ENCODE measurements around the gene VPS35L.
"Not testable (repeated sequence)": the region's sequence is repeated elsewhere in the genome, so short reads cannot be mapped to it uniquely, and the experiment has no call there.

VPS35L gene

GRCh38 chr16:19711643-19712042 lies 156.1 kb downstream of the VPS35L start:
- no peak for DNase-seq (ENCODE audit: low spot score)

GRCh38 chr16:19712418-19713058 lies 157.0 kb downstream of the VPS35L start:
- DNase-seq (ENCODE audit: low spot score): no peak

GRCh38 chr16:19713697-19714096 lies 158.2 kb downstream of the VPS35L start:
- DNase-seq (ENCODE audit: low spot score): no peak

- DNase-seq (ENCODE audit: low spot score): no peak
Observed at GRCh38 chr16:19715566-19715965, 160.1 kb downstream of the VPS35L start.

- no peak for DNase-seq (ENCODE audit: low spot score)
Observed at GRCh38 chr16:19716183-19716582, 160.7 kb downstream of the VPS35L start.

- DNase-seq (ENCODE audit: low spot score): not testable (repeated sequence)
Observed at GRCh38 chr16:19716728-19717127, 161.2 kb downstream of the VPS35L start.

- no peak for DNase-seq (ENCODE audit: low spot score)
Observed at GRCh38 chr16:19717314-19717713, 161.8 kb downstream of the VPS35L start.

GRCh38 chr16:19717741-19718623 lies 162.5 kb downstream of the VPS35L start, which contains the start of the genes IQCK and KNOP1:
Gene IQCK (plus strand): TSS chr16:19718271. CDS start chr16:19718307, 36 bp downstream.
Gene KNOP1 (minus strand): TSS chr16:19718227. CDS start chr16:19715035, 3,192 bp downstream.
- peak; percentile 87 for DNase-seq (ENCODE audit: low spot score)

- DNase-seq (ENCODE audit: low spot score): peak; percentile 17
Observed at GRCh38 chr16:19718624-19718965, 163.1 kb downstream of the VPS35L start.

GRCh38 chr16:19722269-19722952 lies 166.9 kb downstream of the VPS35L start:
- no peak for DNase-seq (ENCODE audit: low spot score)

GRCh38 chr16:19722981-19723380 lies 167.5 kb downstream of the VPS35L start:
- DNase-seq (ENCODE audit: low spot score): no peak

GRCh38 chr16:19728636-19728965 lies 173.1 kb downstream of the VPS35L start:
- DNase-seq (ENCODE audit: low spot score): no peak

- DNase-seq (ENCODE audit: low spot score): no peak
Observed at GRCh38 chr16:19733551-19733950, 178.0 kb downstream of the VPS35L start.

GRCh38 chr16:19735074-19735867 lies 179.8 kb downstream of the VPS35L start:
- DNase-seq (ENCODE audit: low spot score): peak; percentile 97

- no peak for DNase-seq (ENCODE audit: low spot score)
Observed at GRCh38 chr16:19737306-19738038, 182.0 kb downstream of the VPS35L start.

- no peak for DNase-seq (ENCODE audit: low spot score)
Observed at GRCh38 chr16:19741354-19741753, 185.9 kb downstream of the VPS35L start.

GRCh38 chr16:19743816-19744159 lies 188.3 kb downstream of the VPS35L start:
- no peak for DNase-seq (ENCODE audit: low spot score)

GRCh38 chr16:19744670-19745069 lies 189.2 kb downstream of the VPS35L start:
- DNase-seq (ENCODE audit: low spot score): no peak

GRCh38 chr16:19745286-19746010 lies 189.9 kb downstream of the VPS35L start:
- DNase-seq (ENCODE audit: low spot score): no peak

GRCh38 chr16:19746561-19746960 lies 191.1 kb downstream of the VPS35L start:
- no peak for DNase-seq (ENCODE audit: low spot score)

All from cerebellar cortex (tissue), 1 donor.